Body of pancreas (tissue), 4 donors: Measurements from ENCODE around the gene DHODH. TPM values are rescaled to one million over a fixed set of nuclear protein-coding genes. Genes with fewer than 3 reads are reported as not detected.
"Not testable (repeated sequence)": the region's sequence is repeated elsewhere in the genome, so short reads cannot be mapped to it uniquely, and the experiment has no call there.

Source experiments
- ATAC-seq: fragments of 150-250 bp; one replicate; pipeline ENCODE4 v1.9.1; 2016
- DNase-seq, 4 donors: peaks; one replicate each; pipeline ENCODE4 v3.0.0-alpha.2; 2019
- H3K27ac ChIP-seq, 4 donors: fragments of 200-600 bp; sonication (generic); 1 replicate in 3 of 4; 2 replicates in 1 of 4; pipeline versions ENCODE4 v1.5.1 to v1.6.1; 2016 to 2019; ENCODE audit warnings: mild to moderate bottlenecking in 1 of 4, mixed read lengths in 1 of 4, moderate library complexity in 1 of 4
- H3K27me3 ChIP-seq, 2 donors: fragments of 200-600 bp; sonication (generic); one replicate each; pipeline ENCODE4 v1.6.0; 2016; ENCODE audit warnings: mild to moderate bottlenecking in 1 of 2
- H3K36me3 ChIP-seq, 2 donors: fragments of 200-600 bp; sonication (generic); replicated peaks in 1 of 2; 2 replicates each; pipeline ENCODE4 v1.5.1; 2016; ENCODE audit warnings: low read depth in 2 of 2; ENCODE audit not compliant: insufficient read depth in 1 of 2
- H3K4me1 ChIP-seq: fragments of 200-600 bp; sonication (generic); one replicate; pipeline ENCODE4 v1.6.0; 2016
- H3K4me3 ChIP-seq, 2 donors: fragments of 200-600 bp; sonication (generic); 1 replicate in 1 of 2; 2 replicates in 1 of 2; pipeline ENCODE4 v1.5.1; 2016 to 2019
- H3K9me3 ChIP-seq, 3 donors: fragments of 200-600 bp; sonication (generic); 1 replicate in 2 of 3; 2 replicates in 1 of 3; pipeline ENCODE4 v1.5.1; 2016
- CTCF ChIP-seq, 7 experiments: fragments of 450-650 bp in 4 of 7; fragments of 200-600 bp in 3 of 7; sonication (generic) in 3 of 7; IDR thresholded peaks; one replicate each; pipeline ENCODE4 v1.5.1; 2016 to 2019; ENCODE audit warnings: antibody characterized with exemption in 7 of 7
- POLR2A ChIP-seq, 3 donors: fragments of 450-650 bp; IDR thresholded peaks; one replicate each; pipeline ENCODE4 v1.6.1; 2016; ENCODE audit warnings: antibody characterized with exemption in 3 of 3, mild to moderate bottlenecking in 2 of 3
- WGBS, 2 donors: methylation state at CpG; one replicate each; pipeline ENCODE4 v1.1.5; 2017; 5-methylcytosine and 5-hydroxymethylcytosine counted together
- intact Hi-C: fragments of 100-400 bp; cut with DNase I; formaldehyde crosslinking; loops from one replicate; pipeline ENCODE4 v1.15.1; 2023
- total RNA-seq, 2 donors: library from RNA; depleted of rRNA; stranded (reverse); fragments of >200 nt; gene quantifications; one replicate each; pipeline ENCODE4 v1.1.0, GENCODE V29; 2016

DHODH gene
- total RNA-seq, 2 donors from 2014 or later: 4.4 to 5.3 TPM

GRCh38 chr16:72049110-72049509, 40.6 kb downstream of the DHODH start:
- Histone ChIP-seq H3K9me3 (no peaks in the 10 kb centered on the region), H3K4me3 (no peak overlapping the region), H3K27ac (no peak overlapping the region), H3K27me3 (no peaks in the 10 kb centered on the region), H3K36me3 (no peaks in the 10 kb centered on the region), H3K4me1 (no peaks in the 10 kb centered on the region)
- no peak for ATAC-seq
- no peak for DNase-seq
- intact Hi-C loops: no loop called here
- no peak for TF ChIP-seq CTCF (IDR thresholded peaks at IDR 0.05)

- no peaks in the 10 kb centered on the region for H3K36me3 ChIP-seq
- ATAC-seq (no peak), DNase-seq (no peak)
- no peaks in the 10 kb centered on the region for H3K9me3 ChIP-seq
- TF ChIP-seq POLR2A (IDR thresholded peaks at IDR 0.05) (no peak), CTCF (IDR thresholded peaks at IDR 0.05) (no peak)
- H3K27me3 ChIP-seq: no peaks in the 10 kb centered on the region
- WGBS, 2 donors: 76 to 87% methylated on average over 4 of the region's 4 CpGs
- no peak overlapping the region for H3K27ac ChIP-seq
- intact Hi-C loops: no loop called here
- H3K4me3 ChIP-seq: no peak overlapping the region
- no peaks in the 10 kb centered on the region for H3K4me1 ChIP-seq
These were observed 42.4 kb downstream of the DHODH start for GRCh38 chr16:72050769-72051464.

- ATAC-seq: no peak
- H3K4me1 ChIP-seq: no peaks in the 10 kb centered on the region
- no peak overlapping the region for H3K4me3 ChIP-seq
- no peaks in the 10 kb centered on the region for H3K36me3 ChIP-seq
- DNase-seq: no peak
- TF ChIP-seq POLR2A (IDR thresholded peaks at IDR 0.05) (no peak), CTCF (IDR thresholded peaks at IDR 0.05) (no peak)
- no peaks in the 10 kb centered on the region for H3K27me3 ChIP-seq
- WGBS, 2 donors: 64 to 82% methylated on average over 2 of the region's 2 CpGs
- H3K9me3 ChIP-seq: no peaks in the 10 kb centered on the region
- no peak overlapping the region for H3K27ac ChIP-seq
- intact Hi-C loops: no loop called here
These were observed 43.3 kb downstream of the DHODH start for GRCh38 chr16:72051818-72052217.

GRCh38 chr16:72054254-72054847, 45.8 kb downstream of the DHODH start, which contains the start of gene HP:
Gene HP (plus strand): TSS chr16:72054505. CDS start chr16:72054653, 148 bp downstream.
- H3K9me3 ChIP-seq, H3K4me3 ChIP-seq, H3K4me1 ChIP-seq, H3K27me3 ChIP-seq, DNase-seq, ATAC-seq, intact Hi-C loops, H3K36me3 ChIP-seq, H3K27ac ChIP-seq: not testable (repeated sequence)
- WGBS, 2 donors: 60 to 85% methylated on average over 5 of the region's 5 CpGs

- WGBS, 2 donors: 85 to 90% methylated on average over 4 of the region's 4 CpGs
- no peak for TF ChIP-seq POLR2A (IDR thresholded peaks at IDR 0.05)
- no peak for TF ChIP-seq CTCF (IDR thresholded peaks at IDR 0.05)
- no peak for ATAC-seq
- no peak overlapping the region for H3K4me3 ChIP-seq
- no peaks in the 10 kb centered on the region for H3K27me3 ChIP-seq
- no peak overlapping the region for H3K27ac ChIP-seq
- H3K36me3 ChIP-seq: no peaks in the 10 kb centered on the region
- no peaks in the 10 kb centered on the region for H3K4me1 ChIP-seq
- DNase-seq: no peak
- intact Hi-C loops: no loop called here
- H3K9me3 ChIP-seq: no peaks in the 10 kb centered on the region
These were observed 47.4 kb downstream of the DHODH start for GRCh38 chr16:72055911-72056310.

- ATAC-seq, H3K9me3 ChIP-seq, H3K4me1 ChIP-seq, intact Hi-C loops, H3K27me3 ChIP-seq, H3K27ac ChIP-seq, DNase-seq, H3K4me3 ChIP-seq, H3K36me3 ChIP-seq: not testable (repeated sequence)
- WGBS, 2 donors: 57% methylated on average over 1 of the region's 6 CpGs; no CpG with 5 or more reads in 1 of the 2 donors
These were observed 48.8 kb downstream of the DHODH start for GRCh38 chr16:72057313-72057712.

GRCh38 chr16:72059060-72059459, 50.5 kb downstream of the DHODH start:
- ATAC-seq, intact Hi-C loops, H3K36me3 ChIP-seq, DNase-seq, H3K4me3 ChIP-seq, H3K27me3 ChIP-seq, H3K27ac ChIP-seq, H3K9me3 ChIP-seq, H3K4me1 ChIP-seq: not testable (repeated sequence)
- WGBS, 2 donors: 76 to 89% methylated on average over 5 to 7 of the region's 7 CpGs
